HepG2 (cell line): ENCODE results near the gene SOX13. TPM values are rescaled to one million over a fixed set of nuclear protein-coding genes. Genes with fewer than 3 reads are reported as not detected.

ENCODE experiments used
- ARID3A ChIP-seq: IDR thresholded peaks from 2 replicates; pipeline ENCODE4 v1.6.1; 2012; ENCODE audit warnings: low read depth, low read length, improper control_type of control experiment
- CERS6 ChIP-seq: sonication (generic); formaldehyde crosslinking; IDR thresholded peaks from 2 replicates; pipeline ENCODE4 v1.5.0; 2020; ENCODE audit warnings: missing genetic modification reagents
- GATA4 ChIP-seq: sonication (generic); IDR thresholded peaks from 2 replicates; pipeline ENCODE4 v1.6.1; 2016; ENCODE audit warnings: antibody characterized with exemption, low read depth, borderline replicate concordance
- HMGXB3 ChIP-seq: sonication (generic); formaldehyde crosslinking; IDR thresholded peaks from 2 replicates; pipeline ENCODE4 v1.4.0; 2020; ENCODE audit warnings: missing genetic modification reagents, borderline replicate concordance
- HNRNPL ChIP-seq: fragments of 200-400 bp; formaldehyde crosslinking; IDR thresholded peaks from 2 replicates; pipeline ENCODE4 v1.6.1; 2017; ENCODE audit warnings: mild to moderate bottlenecking, low read depth, low read length
- JUND ChIP-seq: sonication (generic); formaldehyde crosslinking; IDR thresholded peaks from 2 replicates; pipeline ENCODE4 v1.8.0; 2022; ENCODE audit warnings: mild to moderate bottlenecking, missing genetic modification reagents
- PCBP2 ChIP-seq: fragments of 200-400 bp; formaldehyde crosslinking; optimal IDR thresholded peaks from 2 replicates; pipeline ENCODE3; 2018; ENCODE audit warnings: low read length, low read depth; ENCODE audit not compliant: poor library complexity, severe bottlenecking
- PHB2 ChIP-seq: fragments of 450-650 bp; IDR thresholded peaks from 2 replicates; pipeline ENCODE4 v1.6.1; 2018; ENCODE audit not compliant: partially characterized antibody
- PHF5A ChIP-seq: IDR thresholded peaks from one replicate; pipeline ENCODE4 v1.6.1; 2018; ENCODE audit warnings: low read depth, missing genetic modification reagents; ENCODE audit not compliant: unreplicated experiment
- RARA ChIP-seq: IDR thresholded peaks from 2 replicates; pipeline ENCODE4 v1.6.1; 2016; ENCODE audit warnings: missing genetic modification reagents, missing compliant biosample characterization
- TFDP1 ChIP-seq: IDR thresholded peaks from 2 replicates; pipeline ENCODE4 v1.6.1; 2016; ENCODE audit warnings: missing compliant biosample characterization, missing genetic modification reagents, borderline replicate concordance
- TMF1 ChIP-seq: sonication (generic); formaldehyde crosslinking; IDR thresholded peaks from 2 replicates; pipeline ENCODE4 v1.8.1; 2022; ENCODE audit warnings: low read depth, missing genetic modification reagents
- ZFP41 ChIP-seq: sonication (generic); formaldehyde crosslinking; IDR thresholded peaks from 2 replicates; pipeline ENCODE4 v1.4.0; 2020; ENCODE audit warnings: mild to moderate bottlenecking, missing genetic modification reagents, borderline replicate concordance
- ZNF17 ChIP-seq: sonication (generic); formaldehyde crosslinking; IDR thresholded peaks from 2 replicates; pipeline ENCODE4 v1.5.0; 2020; ENCODE audit warnings: mild to moderate bottlenecking, missing genetic modification reagents
- ZNF20 ChIP-seq: sonication (generic); formaldehyde crosslinking; IDR thresholded peaks from 2 replicates; pipeline ENCODE4 v1.4.0; 2020; ENCODE audit warnings: mild to moderate bottlenecking, moderate library complexity, missing genetic modification reagents
- ZNF24 ChIP-seq: fragments of 450-650 bp; IDR thresholded peaks from 2 replicates; pipeline ENCODE4 v1.6.1; 2017; ENCODE audit warnings: antibody characterized with exemption, mild to moderate bottlenecking
- ZNF556 ChIP-seq: sonication (generic); formaldehyde crosslinking; IDR thresholded peaks from 2 replicates; pipeline ENCODE4 v1.4.0; 2020; ENCODE audit warnings: mild to moderate bottlenecking, missing genetic modification reagents, borderline replicate concordance
- ZNF784 ChIP-seq: sonication (generic); formaldehyde crosslinking; IDR thresholded peaks from 2 replicates; pipeline ENCODE4 v1.5.1; 2020; ENCODE audit warnings: missing genetic modification reagents, mild to moderate bottlenecking, borderline replicate concordance
- polyA plus RNA-seq, 8 experiments: library from polyadenylated mRNA; depleted of rRNA in 3 of 8; stranded (reverse) in 7 of 8; unstranded in 1 of 8; fragments of >200 nt; fragmentation: Illumina TruSeq in 4 of 8; extraction: Trizol in 4 of 8; gene quantifications; 2 replicates each; pipeline versions ENCODE4 v1.2.1 to v1.2.3, GENCODE V29; 2011 to 2016; ENCODE audit warnings: low read depth in 4 of 8, missing spikeins in 1 of 8, mixed read lengths in 1 of 8; ENCODE audit not compliant: insufficient read depth in 1 of 8
- total RNA-seq, 5 experiments: library from RNA; depleted of rRNA; stranded (reverse); fragments of >200 nt; fragmentation: Illumina TruSeq; extraction: Trizol; gene quantifications; 2 replicates each; pipeline ENCODE4 v1.2.3, GENCODE V29; 2016; ENCODE audit warnings: low read depth in 1 of 5

Gene SOX13
- total and polyA plus RNA-seq, 2 of the 13 experiments (the other 11 are each of a cell fraction or from before 2014, with no cell fraction given): 13.3 to 15.8 TPM

- TF ChIP-seq ZNF784 (CRISPR knock-in tag): peak; percentile 31; the same call in 1 of the 2 replicates
- 0 out of 2 replicates have a peak, but pooled peaks have one; percentile 30 for TF ChIP-seq JUND (CRISPR knock-in tag)
- TF ChIP-seq ARID3A: no peak
- no peak for TF ChIP-seq PCBP2
- peak; percentile 55 for TF ChIP-seq RARA (CRISPR knock-in tag)
- no peak for TF ChIP-seq ZFP41
- peak; percentile 68; the same call in 1 of the 2 replicates for TF ChIP-seq HNRNPL
- no peak for TF ChIP-seq TMF1
- TF ChIP-seq GATA4: peak; percentile 80; the same call in 1 of the 2 replicates
- no peak for TF ChIP-seq CERS6 (CRISPR knock-in tag)
- TF ChIP-seq PHB2: no peak
- TF ChIP-seq ZNF556: peak; percentile 89
- no peak for TF ChIP-seq PHF5A
- no peak for TF ChIP-seq HMGXB3 (CRISPR knock-in tag)
- TF ChIP-seq TFDP1 (CRISPR knock-in tag): peak; percentile 11; the same call in 1 of the 2 replicates
- TF ChIP-seq ZNF17 (CRISPR knock-in tag): no peak
- TF ChIP-seq ZNF20 (CRISPR knock-in tag): no peak
- TF ChIP-seq ZNF24: no peak
Measured at GRCh38 chr1:204072931-204073836, at the start of gene SOX13 (continued).
